Fibroblast of upper back skin (primary cell): ENCODE data around the gene BHLHA9.

Experiments used
- DNase-seq: peaks from one replicate; pipeline ENCODE4 v3.0.0-alpha.2; 2013

The BHLHA9 gene

GRCh38 chr17:1256699-1257098, 13.5 kb upstream of the BHLHA9 start:
- DNase-seq, result no peak

- no peak for DNase-seq
Observed at GRCh38 chr17:1260086-1260769, 10.0 kb upstream of the BHLHA9 start.

GRCh38 chr17:1260770-1261161, 9.5 kb upstream of the BHLHA9 start:
- no peak for DNase-seq

- DNase-seq, result no peak
Observed at GRCh38 chr17:1264196-1264595, 6.0 kb upstream of the BHLHA9 start.

- DNase-seq, result no peak
Observed at GRCh38 chr17:1267471-1267943, 2.7 kb upstream of the BHLHA9 start.

- no peak for DNase-seq
Observed at GRCh38 chr17:1271030-1271423, 783 bp downstream of the BHLHA9 start.

- no peak for DNase-seq
Observed at GRCh38 chr17:1271441-1271840, 1.2 kb downstream of the BHLHA9 start.

GRCh38 chr17:1272701-1273100, 2.5 kb downstream of the BHLHA9 start:
- DNase-seq, result no peak

GRCh38 chr17:1273492-1274244, 3.4 kb downstream of the BHLHA9 start:
- DNase-seq, result no peak

GRCh38 chr17:1274245-1274608, 4.0 kb downstream of the BHLHA9 start:
- DNase-seq, result no peak

GRCh38 chr17:1275205-1275961, 5.1 kb downstream of the BHLHA9 start:
- DNase-seq, result no peak

- DNase-seq, result peak; percentile 47
Observed at GRCh38 chr17:1275962-1276736, 5.9 kb downstream of the BHLHA9 start.

GRCh38 chr17:1280652-1281051, 10.4 kb downstream of the BHLHA9 start:
- DNase-seq, result no peak

- no peak for DNase-seq
Observed at GRCh38 chr17:1286379-1287106, 16.3 kb downstream of the BHLHA9 start.

- no peak for DNase-seq
Observed at GRCh38 chr17:1289695-1290094, 19.5 kb downstream of the BHLHA9 start.

- no peak for DNase-seq
Observed at GRCh38 chr17:1290676-1291075, 20.4 kb downstream of the BHLHA9 start.

GRCh38 chr17:1294157-1294717, 24.0 kb downstream of the BHLHA9 start:
- DNase-seq, result no peak

GRCh38 chr17:1298606-1299005, 28.4 kb downstream of the BHLHA9 start:
- no peak for DNase-seq

- no peak for DNase-seq
Observed at GRCh38 chr17:1299552-1300370, 29.5 kb downstream of the BHLHA9 start.

GRCh38 chr17:1300371-1300905, 30.2 kb downstream of the BHLHA9 start:
- no peak for DNase-seq

GRCh38 chr17:1301546-1301945, 31.3 kb downstream of the BHLHA9 start:
- DNase-seq, result no peak
